HepG2 (cell line): ENCODE measurements around the gene TSPAN15. TPM values are rescaled to one million over a fixed set of nuclear protein-coding genes. Genes with fewer than 3 reads are reported as not detected.
A peak's percentile ranks its signal among the peaks of the same experiment; 100 is the strongest.

Experiments used
- ATAC-seq: fragments of 200-7000 bp; cut with Tn5 transposase; 3 replicates; pipeline ENCODE4 v1.9.1; 2020; ENCODE audit warnings: mild to moderate bottlenecking, moderate library complexity
- BruUV-seq: library from RNA; stranded (reverse); fragments of 400-500 nt; replicated peaks from 2 replicates; lab custom pipeline; 2021; lab: Mats Ljungman, UMichigan
- CTCF ChIA-PET: fragments of 300-600 bp; formaldehyde crosslinking; extraction: SDS; loops from one replicate; lab custom pipeline; 2021; ENCODE audit warnings: low total read pairs, inconsistent platforms, low intra/inter-chr PET ratio; lab: Yijun Ruan, JAX
- POLR2A ChIA-PET: fragments of 350-600 bp; sonication (Branson Sonifier 250); formaldehyde crosslinking; loops from one replicate; lab custom pipeline; 2020; ENCODE audit warnings: antibody characterized with exemption, inconsistent platforms; lab: Yijun Ruan, JAX
- DNase-seq: peaks from one replicate; pipeline ENCODE4 v3.0.0-alpha.2; 2015; ENCODE audit warnings: low spot score
- FAIRE-seq: peaks from 3 replicates; lab custom pipeline; 2011; peaks lifted over from hg19 to GRCh38; lab: Jason Lieb, UNC
- H2AFZ ChIP-seq: one replicate; pipeline ENCODE4 v1.6.1; 2011; ENCODE audit warnings: low read length, inconsistent platforms
- H3K27ac ChIP-seq: fragments of 300-600 bp; 3 replicates; pipeline ENCODE4 v1.8.0; 2011; ENCODE audit warnings: mixed run types, mild to moderate bottlenecking, mixed read lengths, low read length, inconsistent platforms; ENCODE audit not compliant: insufficient read depth; ENCODE audit errors: extremely low read length
- H3K27me3 ChIP-seq, 2 experiments: fragments of 200-600 bp in 1 of 2; 2 replicates in 1 of 2; 3 replicates in 1 of 2; pipeline versions ENCODE4 v1.6.0 to v1.8.0; 2011; ENCODE audit warnings: low read length in 2 of 2, mild to moderate bottlenecking in 2 of 2, moderate library complexity in 2 of 2, inconsistent platforms in 1 of 2; ENCODE audit not compliant: insufficient read depth in 2 of 2, control insufficient read depth in 1 of 2
- H3K36me3 ChIP-seq, 2 experiments: fragments of 200-600 bp in 1 of 2; replicated peaks in 1 of 2; 2 replicates in 1 of 2; 3 replicates in 1 of 2; pipeline versions ENCODE4 v1.5.1 to v1.8.0; 2011; ENCODE audit warnings: low read length in 2 of 2, inconsistent platforms in 1 of 2; ENCODE audit not compliant: insufficient read depth in 2 of 2, control insufficient read depth in 1 of 2
- H3K4me1 ChIP-seq: 2 replicates; pipeline ENCODE4 v1.5.1; 2012; ENCODE audit warnings: low read length, inconsistent platforms; ENCODE audit not compliant: insufficient read depth
- H3K4me2 ChIP-seq: 2 replicates; pipeline ENCODE4 v1.6.0; 2011; ENCODE audit warnings: low read depth, low read length, inconsistent platforms
- H3K4me3 ChIP-seq, 3 experiments: fragments of 200-600 bp in 1 of 3; sonication (generic), shearing (Covaris generic) in 1 of 3; replicated peaks in 1 of 3; 2 replicates each; pipeline ENCODE4 v1.5.1; 2011 to 2016; ENCODE audit warnings: low read length in 3 of 3, inconsistent platforms in 2 of 3, low read depth in 2 of 3, mild to moderate bottlenecking in 2 of 3, control low read depth in 1 of 3, mixed read lengths in 1 of 3; ENCODE audit not compliant: insufficient read depth in 1 of 3
- H3K79me2 ChIP-seq: one replicate; pipeline ENCODE4 v1.6.1; 2011; ENCODE audit warnings: low read length, inconsistent platforms; ENCODE audit not compliant: insufficient read depth
- H3K9ac ChIP-seq: 2 replicates; pipeline ENCODE4 v1.6.0; 2011; ENCODE audit warnings: mild to moderate bottlenecking, low read depth, low read length, inconsistent platforms; ENCODE audit not compliant: insufficient read depth
- H3K9me3 ChIP-seq: 2 replicates; pipeline ENCODE4 v1.5.1; 2012; ENCODE audit warnings: mild to moderate bottlenecking, low read length
- H4K20me1 ChIP-seq: 2 replicates; pipeline ENCODE4 v1.6.0; 2011; ENCODE audit warnings: inconsistent platforms, mild to moderate bottlenecking, low read length, moderate library complexity; ENCODE audit not compliant: insufficient read depth
- CEBPB ChIP-seq: IDR thresholded peaks from 2 replicates; pipeline ENCODE4 v1.6.1; 2011; ENCODE audit warnings: low read depth, low read length, improper control_type of control experiment, borderline replicate concordance
- CREBL2 ChIP-seq: sonication (generic); formaldehyde crosslinking; IDR thresholded peaks from 2 replicates; pipeline ENCODE4 v1.8.1; 2023; ENCODE audit warnings: missing genetic modification reagents, mild to moderate bottlenecking, borderline replicate concordance
- KAT2B ChIP-seq: fragments of 150-350 bp; IDR thresholded peaks from 2 replicates; pipeline ENCODE4 v1.6.1; 2014; ENCODE audit warnings: low read depth, low read length, borderline replicate concordance
- NFKB2 ChIP-seq: sonication (generic); formaldehyde crosslinking; IDR thresholded peaks from 2 replicates; pipeline ENCODE4 v1.4.0; 2020; ENCODE audit warnings: missing genetic modification reagents, borderline replicate concordance
- PAF1 ChIP-seq: IDR thresholded peaks from 2 replicates; pipeline ENCODE4 v1.6.1; 2016; ENCODE audit warnings: missing genetic modification reagents, missing compliant biosample characterization
- RFXANK ChIP-seq: IDR thresholded peaks from 2 replicates; pipeline ENCODE4 v1.6.1; 2016
- TAF15 ChIP-seq: fragments of 200-400 bp; formaldehyde crosslinking; IDR thresholded peaks from one replicate; pipeline ENCODE4 v1.6.1; 2018; ENCODE audit warnings: mild to moderate bottlenecking, low read depth, low read length; ENCODE audit not compliant: poor library complexity, severe bottlenecking
- ZNF124 ChIP-seq: sonication (generic); formaldehyde crosslinking; IDR thresholded peaks from 2 replicates; pipeline ENCODE4 v1.4.0; 2020; ENCODE audit warnings: missing genetic modification reagents
- ZNF296 ChIP-seq: sonication (generic); formaldehyde crosslinking; conservative IDR thresholded peaks from 2 replicates; pipeline ENCODE4 v1.5.0; 2020; ENCODE audit warnings: mild to moderate bottlenecking, missing genetic modification reagents
- ZNF329 ChIP-seq: sonication (generic); formaldehyde crosslinking; IDR thresholded peaks from 2 replicates; pipeline ENCODE4 v1.9.0; 2021; ENCODE audit warnings: low read depth, mild to moderate bottlenecking, missing genetic modification reagents
- ZNF362 ChIP-seq: sonication (generic); formaldehyde crosslinking; IDR thresholded peaks from 2 replicates; pipeline ENCODE4 v1.4.0; 2020; ENCODE audit warnings: missing genetic modification reagents, mild to moderate bottlenecking, borderline replicate concordance
- ZNF432 ChIP-seq: sonication (generic); formaldehyde crosslinking; IDR thresholded peaks from 2 replicates; pipeline ENCODE4 v1.5.0; 2020; ENCODE audit warnings: missing genetic modification reagents, mild to moderate bottlenecking, borderline replicate concordance
- ZNF569 ChIP-seq: sonication (generic); formaldehyde crosslinking; IDR thresholded peaks from 2 replicates; pipeline ENCODE4 v1.5.0; 2020; ENCODE audit warnings: mild to moderate bottlenecking, missing genetic modification reagents, moderate library complexity, borderline replicate concordance
- ZNF784 ChIP-seq: sonication (generic); formaldehyde crosslinking; IDR thresholded peaks from 2 replicates; pipeline ENCODE4 v1.5.1; 2020; ENCODE audit warnings: missing genetic modification reagents, mild to moderate bottlenecking, borderline replicate concordance
- ZNF790 ChIP-seq: sonication (generic); formaldehyde crosslinking; IDR thresholded peaks from 2 replicates; pipeline ENCODE4 v1.8.0; 2022; ENCODE audit warnings: missing genetic modification reagents, mild to moderate bottlenecking, borderline replicate concordance
- WGBS: methylation state at CpG from one replicate; pipeline ENCODE4 v1.1.6; 2017; ENCODE audit warnings: low lambda C conversion rate; 5-methylcytosine and 5-hydroxymethylcytosine counted together
- in situ Hi-C: cut with HindIII; loops from 2 replicates; pipeline ENCODE4 v1.10.0; 2017; ENCODE audit warnings: low pct_unique_long_range_greater_than_20kb; ENCODE audit not compliant: extremely low pct_ligation_motif_present
- intact Hi-C: fragments of 100-400 bp; cut with micrococcal nuclease; formaldehyde crosslinking; loops from one replicate; pipeline ENCODE4 v1.10.0; 2022; ENCODE audit not compliant: unreplicated experiment
- polyA plus RNA-seq, 8 experiments: library from polyadenylated mRNA; depleted of rRNA in 3 of 8; stranded (reverse) in 7 of 8; unstranded in 1 of 8; fragments of >200 nt; fragmentation: Illumina TruSeq in 4 of 8; extraction: Trizol in 4 of 8; gene quantifications; 2 replicates each; pipeline versions ENCODE4 v1.2.1 to v1.2.3, GENCODE V29; 2011 to 2016; ENCODE audit warnings: low read depth in 4 of 8, missing spikeins in 1 of 8, mixed read lengths in 1 of 8; ENCODE audit not compliant: insufficient read depth in 1 of 8
- total RNA-seq, 5 experiments: library from RNA; depleted of rRNA; stranded (reverse); fragments of >200 nt; fragmentation: Illumina TruSeq; extraction: Trizol; gene quantifications; 2 replicates each; pipeline ENCODE4 v1.2.3, GENCODE V29; 2016; ENCODE audit warnings: low read depth in 1 of 5

Gene TSPAN15
- total and polyA plus RNA-seq, 2 of the 13 experiments (the other 11 are each of a cell fraction or from before 2014, with no cell fraction given): 0.27 to 3.2 TPM

GRCh38 chr10:69439350-69439739 is 11.9 kb upstream of the TSPAN15 start:
- DNase-seq: no peak
- Histone ChIP-seq H3K4me1 (peaks cover 24% of the 10 kb centered on the region), H3K4me2 (peak overlapping the region; percentile 22; the same call in 1 of the 2 replicates)
- POLR2A ChIA-PET: no interaction called here
- intact Hi-C loops: no loop called here
- no TSS peak for BruUV-seq
- no peak for TF ChIP-seq PAF1
- no peak for TF ChIP-seq CREBL2 (CRISPR knock-in tag)
- no peak for TF ChIP-seq ZNF790 (CRISPR knock-in tag)
- TF ChIP-seq ZNF569 (CRISPR knock-in tag): no peak
- no peak for TF ChIP-seq NFKB2 (CRISPR knock-in tag)
- TF ChIP-seq, all 625 proteins: peak for 0
- H3K9ac ChIP-seq: no peak overlapping the region
- H3K4me3 ChIP-seq: no peak overlapping the region
- no peaks in the 10 kb centered on the region for H3K9me3 ChIP-seq
- ATAC-seq (no peak; the same call in 2 of the 3 replicates), FAIRE-seq (no peak)
- H3K36me3 ChIP-seq: no peaks in the 10 kb centered on the region
- no peak overlapping the region for H3K27ac ChIP-seq
- peaks cover 0 to 15% of the 10 kb centered on the region in 2 experiments; a peak in 1 of 5 replicates for H3K27me3 ChIP-seq
- CTCF ChIA-PET: no interaction called here
- no peaks in the 10 kb centered on the region for H4K20me1 ChIP-seq
- H2AFZ ChIP-seq: no peak overlapping the region
- in situ Hi-C loops: no loop called here
- WGBS: 77% methylated on average over 3 of the region's 5 CpGs
- H3K79me2 ChIP-seq: no peaks in the 10 kb centered on the region

- no TSS peak for BruUV-seq
- CTCF ChIA-PET: no interaction called here
- Histone ChIP-seq H3K27ac (no peak overlapping the region), H3K36me3 (no peaks in the 10 kb centered on the region), H3K79me2 (no peaks in the 10 kb centered on the region), H3K4me3 (no peak overlapping the region), H3K4me2 (no peak overlapping the region), H4K20me1 (no peaks in the 10 kb centered on the region), H2AFZ (no peak overlapping the region), H3K9ac (no peak overlapping the region), H3K4me1 (peaks cover 26% of the 10 kb centered on the region), H3K9me3 (no peaks in the 10 kb centered on the region), H3K27me3 (peaks cover 0 to 15% of the 10 kb centered on the region in 2 experiments; a peak in 1 of 5 replicates)
- DNase-seq: peak; percentile 52
- ATAC-seq: peak; percentile 66
- POLR2A ChIA-PET: interaction anchor here (0.6 kb wide), 1 partner anchor 612 kb away, joined by 4 read pairs; the partner anchor contains the start of gene STOX1
- 1% methylated on average over 5 of the region's 5 CpGs for WGBS
- intact Hi-C loops: no loop called here
- FAIRE-seq: no peak
- in situ Hi-C loops: no loop called here
- TF ChIP-seq ZNF124 (CRISPR knock-in tag) (no peak), CEBPB (peak; percentile 44; the same call in 1 of the 2 replicates), ZNF329 (CRISPR knock-in tag) (no peak), TAF15 (no peak), RFXANK (CRISPR knock-in tag) (no peak), ZNF784 (CRISPR knock-in tag) (no peak), KAT2B (no peak), ZNF296 (CRISPR knock-in tag) (no peak), ZNF362 (CRISPR knock-in tag) (peak; percentile 56; the same call in 1 of the 2 replicates), ZNF432 (CRISPR knock-in tag) (no peak)
These were observed 11.3 kb upstream of the TSPAN15 start for GRCh38 chr10:69439813-69440506.
